ENCODE data around the gene YIF1B.
A peak's percentile ranks its signal among the peaks of the same experiment; 100 is the strongest.
"Not testable (repeated sequence)": the region's sequence is repeated elsewhere in the genome, so short reads cannot be mapped to it uniquely, and the experiment has no call there.

YIF1B gene

GRCh38 chr19:38346837-38347236 lies 31.1 kb upstream of the YIF1B start:
- H3K4me3 ChIP-seq (replicated peaks; ENCODE audit: low read depth, low read length), result no peak overlapping the region
- TF ChIP-seq CTCF (IDR thresholded peaks at IDR 0.05; ENCODE audit: low read depth, low read length, missing control alignments), result no peak
- no peak for DNase-seq (ENCODE audit: extremely low read depth, low read depth)

- TF ChIP-seq CTCF (IDR thresholded peaks at IDR 0.05; ENCODE audit: low read depth, low read length, missing control alignments), result no peak
- no peak for DNase-seq (ENCODE audit: extremely low read depth, low read depth)
- H3K4me3 ChIP-seq (replicated peaks; ENCODE audit: low read depth, low read length), result no peak overlapping the region
These were observed 25.2 kb upstream of the YIF1B start for GRCh38 chr19:38340927-38341326.

DNA sequence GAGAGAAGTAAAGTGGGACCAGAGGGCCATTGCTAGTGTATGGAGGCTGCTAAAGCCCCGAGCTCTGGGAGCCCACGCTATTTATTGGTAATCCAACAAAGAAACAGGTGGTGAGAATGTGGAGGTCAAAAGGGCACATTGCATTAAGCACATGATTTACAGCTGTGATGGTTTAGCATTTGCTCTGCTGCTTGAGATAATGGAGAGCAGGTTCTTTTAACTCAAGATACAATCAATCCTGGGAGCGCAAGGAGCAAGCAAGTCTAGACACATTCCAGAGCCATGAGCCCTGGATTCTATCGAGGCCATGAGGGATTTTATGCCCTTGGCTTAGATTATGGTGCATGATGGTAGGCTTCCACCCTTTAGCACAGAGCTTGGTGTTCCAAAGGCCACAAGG lies 23.3 kb upstream of the YIF1B start:
- DNase-seq (ENCODE audit: extremely low read depth, low read depth); H3K4me3 ChIP-seq (replicated peaks; ENCODE audit: low read depth, low read length): not testable (repeated sequence)

DNA sequence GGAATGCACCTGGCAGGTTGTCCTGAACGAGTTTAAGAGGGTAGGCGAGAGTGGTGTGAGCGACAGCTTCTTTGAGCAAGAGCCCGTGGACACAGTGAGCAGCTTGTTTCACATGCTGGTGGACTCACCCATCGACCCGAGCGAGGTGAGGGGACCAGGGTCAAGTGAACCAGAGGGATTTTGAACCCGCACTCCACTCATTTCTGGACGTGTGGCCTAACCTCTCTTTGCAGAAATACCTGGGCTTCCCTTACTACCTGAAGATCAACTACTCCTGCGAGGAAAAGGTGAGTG lies 21.6 kb upstream of the YIF1B start:
- DNase-seq (ENCODE audit: extremely low read depth, low read depth), result no peak
- H3K4me3 ChIP-seq (replicated peaks; ENCODE audit: low read depth, low read length), result peak overlapping the region; percentile 71
- no peak for TF ChIP-seq CTCF (IDR thresholded peaks at IDR 0.05; ENCODE audit: low read depth, low read length, missing control alignments)

DNA sequence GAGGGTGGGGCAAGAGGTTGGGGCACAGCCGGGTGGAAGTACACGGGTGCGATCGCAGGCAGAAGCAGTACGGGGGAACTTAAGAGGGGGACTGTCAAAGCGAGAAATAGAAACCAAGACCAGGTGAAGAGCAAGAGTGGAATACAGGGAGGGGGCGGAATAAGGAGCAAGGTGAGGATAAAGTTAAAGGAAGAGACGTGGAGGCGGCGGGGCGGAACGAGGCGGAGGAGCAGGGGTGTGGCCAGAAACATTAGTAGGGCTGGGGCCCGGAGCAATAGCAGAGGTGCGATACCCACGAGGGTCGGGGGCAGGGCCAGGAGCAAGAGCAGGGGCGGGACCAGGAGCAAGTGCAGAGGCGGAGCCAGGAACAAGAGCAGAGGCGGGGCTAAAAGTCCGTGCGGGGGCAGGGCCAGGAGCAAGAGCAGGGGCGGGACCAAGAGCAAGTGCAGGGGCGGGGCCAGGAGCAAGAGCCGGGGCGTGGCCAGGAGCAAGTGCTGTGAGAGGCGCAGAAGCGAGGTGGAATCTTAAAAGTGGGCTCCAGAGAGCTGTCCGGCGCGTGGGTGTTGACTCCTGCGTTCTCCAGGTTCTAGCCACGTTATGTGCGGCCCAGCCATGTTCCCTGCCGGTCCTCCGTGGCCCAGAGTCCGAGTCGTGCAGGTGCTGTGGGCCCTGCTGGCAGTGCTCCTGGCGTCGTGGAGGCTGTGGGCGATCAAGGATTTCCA lies 21.1 kb upstream of the YIF1B start:
- TF ChIP-seq CTCF (IDR thresholded peaks at IDR 0.05; ENCODE audit: low read depth, low read length, missing control alignments), result no peak
- peak; percentile 85 for DNase-seq (ENCODE audit: extremely low read depth, low read depth)
- peak overlapping the region; percentile 71 for H3K4me3 ChIP-seq (replicated peaks; ENCODE audit: low read depth, low read length)

DNA sequence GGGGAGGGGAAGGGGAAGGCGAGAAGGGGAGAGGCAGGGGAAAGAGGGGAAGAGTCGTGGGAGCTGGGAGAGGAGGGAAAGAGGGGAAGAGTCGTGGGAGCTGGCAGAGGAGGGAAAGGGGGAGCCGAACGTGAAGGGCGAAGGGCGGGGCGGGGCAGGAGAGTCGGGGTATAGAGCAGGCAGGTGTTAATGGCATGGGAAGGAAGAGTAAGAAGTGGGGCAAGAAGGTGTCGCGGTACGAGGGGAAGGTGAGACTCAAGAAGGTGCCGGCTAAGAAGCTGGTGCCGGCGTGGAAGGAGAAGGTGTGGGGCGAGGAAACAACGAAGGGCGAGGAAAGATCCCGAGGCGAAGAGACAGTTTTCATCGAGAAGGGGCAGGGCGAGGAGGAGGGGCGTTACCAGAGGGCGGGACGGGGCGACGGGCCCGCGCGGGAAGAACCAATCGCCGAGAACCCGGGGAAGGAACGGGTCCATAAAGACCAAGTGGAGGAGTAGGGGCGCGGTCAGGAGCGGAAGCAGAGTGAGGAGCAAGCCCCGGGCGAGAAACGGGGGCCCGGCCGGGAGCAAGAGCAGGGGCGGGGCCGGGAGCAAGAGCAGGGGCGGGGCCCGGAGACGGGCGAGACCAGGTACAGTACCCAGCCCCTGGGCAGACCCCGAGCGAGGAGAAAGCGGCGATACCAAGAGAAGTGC lies 20.3 kb upstream of the YIF1B start:
- peak overlapping the region; percentile 71 for H3K4me3 ChIP-seq (replicated peaks; ENCODE audit: low read depth, low read length)
- peak; percentile 78 for DNase-seq (ENCODE audit: extremely low read depth, low read depth)
- TF ChIP-seq CTCF (IDR thresholded peaks at IDR 0.05; ENCODE audit: low read depth, low read length, missing control alignments), result no peak

GRCh38 chr19:38333245-38333644 lies 17.5 kb upstream of the YIF1B start:
- no peak for DNase-seq (ENCODE audit: extremely low read depth, low read depth)
- TF ChIP-seq CTCF (IDR thresholded peaks at IDR 0.05; ENCODE audit: low read depth, low read length, missing control alignments), result no peak
- H3K4me3 ChIP-seq (replicated peaks; ENCODE audit: low read depth, low read length), result no peak overlapping the region
